ENCODE measurements around the gene IFITM1. TPM values are rescaled to one million over a fixed set of nuclear protein-coding genes. Genes with fewer than 3 reads are reported as not detected.
"Not testable (repeated sequence)": the region's sequence is repeated elsewhere in the genome, so short reads cannot be mapped to it uniquely, and the experiment has no call there.

Gene IFITM1
- 123 TPM for total RNA-seq
- long read RNA-seq, transcript IFITM1-202 (2 exons, 855 nt), result major isoform, 141 of 148 reads
- long read RNA-seq, partial matches to known transcripts, result 0 of 148 reads
- long read RNA-seq, other reads (novel, unspliced or antisense), result 7 of 148 reads

GRCh38 chr11:313787-314553 is at the start of gene IFITM1:
IFITM1 (plus strand) TSS chr11:314040; CDS start chr11:314171, 131 bp downstream.
- DNase-seq (ENCODE audit: low spot score), result no peak
- intact Hi-C loops (cut with DNase I), result no loop called here

GRCh38 chr11:266676-267439 is 47.0 kb upstream of the IFITM1 start:
- DNase-seq (ENCODE audit: low spot score), result no peak
- intact Hi-C loops (cut with DNase I), result no loop called here

GRCh38 chr11:267491-267994 is 46.3 kb upstream of the IFITM1 start:
- intact Hi-C loops (cut with DNase I), result no loop called here
- DNase-seq (ENCODE audit: low spot score), result no peak

GRCh38 chr11:268716-269145 is 45.1 kb upstream of the IFITM1 start:
- DNase-seq (ENCODE audit: low spot score); intact Hi-C loops (cut with DNase I): not testable (repeated sequence)

- intact Hi-C loops (cut with DNase I), result no loop called here
- DNase-seq (ENCODE audit: low spot score), result no peak
Measured at GRCh38 chr11:269146-269890, 44.5 kb upstream of the IFITM1 start.

- no peak for DNase-seq (ENCODE audit: low spot score)
- intact Hi-C loops (cut with DNase I), result no loop called here
Measured at GRCh38 chr11:270451-271318, 43.2 kb upstream of the IFITM1 start.

GRCh38 chr11:271319-271715 is 42.5 kb upstream of the IFITM1 start:
- DNase-seq (ENCODE audit: low spot score), result no peak
- intact Hi-C loops (cut with DNase I), result no loop called here

GRCh38 chr11:272195-272930 is 41.5 kb upstream of the IFITM1 start:
- DNase-seq (ENCODE audit: low spot score), result no peak
- intact Hi-C loops (cut with DNase I), result no loop called here

- intact Hi-C loops (cut with DNase I), result no loop called here
Measured at GRCh38 chr11:272931-273198, 41.0 kb upstream of the IFITM1 start.

GRCh38 chr11:276219-276618 is 37.6 kb upstream of the IFITM1 start:
- intact Hi-C loops (cut with DNase I), result no loop called here
- no peak for DNase-seq (ENCODE audit: low spot score)

More at GRCh38 chr11:272931-273198, 41.0 kb upstream of the IFITM1 start:
- no peak for DNase-seq (ENCODE audit: low spot score)

GRCh38 chr11:278001-278951 is 35.6 kb upstream of the IFITM1 start, which contains the start of gene NLRP6:
NLRP6 (plus strand) TSS chr11:278407; CDS start chr11:278570, 163 bp downstream.
- intact Hi-C loops (cut with DNase I), result no loop called here
- DNase-seq (ENCODE audit: low spot score), result no peak

GRCh38 chr11:279040-279965 is 34.5 kb upstream of the IFITM1 start:
- DNase-seq (ENCODE audit: low spot score), result no peak
- intact Hi-C loops (cut with DNase I), result no loop called here

GRCh38 chr11:279966-280705 is 33.7 kb upstream of the IFITM1 start:
- no peak for DNase-seq (ENCODE audit: low spot score)
- intact Hi-C loops (cut with DNase I), result no loop called here

- no peak for DNase-seq (ENCODE audit: low spot score)
- intact Hi-C loops (cut with DNase I), result no loop called here
Measured at GRCh38 chr11:280706-281485, 32.9 kb upstream of the IFITM1 start.
